Colonic mucosa (tissue), 4 donors: ENCODE measurements around the gene GSG1L. TPM values are rescaled to one million over a fixed set of nuclear protein-coding genes. Genes with fewer than 3 reads are reported as not detected.
A peak's percentile ranks its signal among the peaks of the same experiment; 100 is the strongest.

Source experiments
- DNase-seq: peaks from one replicate; pipeline ENCODE4 v3.0.0-alpha.2; 2020
- H3K27ac ChIP-seq: fragments of 200-600 bp; one replicate; pipeline ENCODE4 v1.8.0; 2021
- H3K27me3 ChIP-seq: fragments of 200-600 bp; one replicate; pipeline ENCODE4 v1.8.0; 2021
- H3K36me3 ChIP-seq: fragments of 200-600 bp; one replicate; pipeline ENCODE4 v1.8.0; 2021
- H3K4me1 ChIP-seq: fragments of 200-600 bp; one replicate; pipeline ENCODE4 v1.8.0; 2021; ENCODE audit warnings: mild to moderate bottlenecking
- H3K4me3 ChIP-seq: fragments of 200-600 bp; one replicate; pipeline ENCODE4 v1.8.0; 2021
- H3K9ac ChIP-seq, 2 donors: one replicate each; pipeline ENCODE4 v1.7.0; 2013; ENCODE audit warnings: control low read depth in 2 of 2, low read depth in 2 of 2, low read length in 2 of 2
- H3K9me3 ChIP-seq: fragments of 200-600 bp; one replicate; pipeline ENCODE4 v1.8.0; 2021
- CTCF ChIP-seq: fragments of 200-600 bp; IDR thresholded peaks from one replicate; pipeline ENCODE4 v1.8.0; 2022; ENCODE audit warnings: antibody characterized with exemption, mild to moderate bottlenecking
- intact Hi-C: fragments of 100-400 bp; cut with DNase I; formaldehyde crosslinking; loops from one replicate; pipeline ENCODE4 v1.14.1; 2022
- total RNA-seq, 2 donors: library from RNA; stranded (reverse); fragmentation: NEBNext Ultra II Directional in 1 of 2; extraction: Animal tissue kit (Norgen Biotek cat#: 25700) in 1 of 2; gene quantifications; one replicate each; pipeline ENCODE4 v1.2.1, GENCODE V29; 2021
- donor health status: healthy.
- donor health status: DM: no; HTN: no; CAD: no.
- donor health status: DM: no; HTN: no; CAD: no.

GSG1L gene
- total RNA-seq = under 1 TPM; 0.13 to 0.15 TPM

- peaks cover 26% of the 10 kb centered on the region for H3K27me3 ChIP-seq
- no peaks in the 10 kb centered on the region for H3K36me3 ChIP-seq
- no peaks in the 10 kb centered on the region for H3K9me3 ChIP-seq
- no peak within 1 kb of the TSS for H3K9ac ChIP-seq
- DNase-seq = no peak
- no peak for TF ChIP-seq CTCF
- no peak within 1 kb of the TSS for H3K27ac ChIP-seq
- intact Hi-C loops = no loop called here
- no peaks in the 10 kb centered on the region for H3K4me1 ChIP-seq
- peak within 1 kb of the TSS; percentile 7 for H3K4me3 ChIP-seq
Measured at GRCh38 chr16:28063591-28064061, at the start of gene GSG1L. Gene GSG1L (minus strand): TSS chr16:28063714. CDS start chr16:28063424, 290 bp downstream.

DNA sequence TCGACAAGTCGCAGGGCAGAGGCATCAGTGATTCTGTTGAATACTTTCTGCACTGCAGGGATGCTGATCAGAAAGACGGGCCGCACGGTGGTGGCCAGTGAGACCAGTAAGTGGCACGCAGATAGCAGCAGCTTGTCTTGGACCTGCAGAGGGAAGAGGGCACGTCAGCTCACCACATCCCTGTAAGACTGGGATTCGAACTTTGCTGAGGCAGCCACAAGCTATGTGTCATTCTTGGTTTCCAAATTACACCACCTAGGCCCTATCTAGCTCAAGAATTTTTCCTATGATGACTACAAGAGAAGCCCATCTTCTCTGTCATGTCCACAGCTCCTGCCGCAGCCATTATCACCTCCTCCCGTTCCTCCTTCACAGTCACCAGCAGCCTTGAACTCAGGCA is 49.4 kb upstream of the GSG1L start:
- TF ChIP-seq CTCF = no peak
- Histone ChIP-seq H3K27me3 (no peaks in the 10 kb centered on the region), H3K4me1 (no peaks in the 10 kb centered on the region), H3K4me3 (no peak overlapping the region), H3K9me3 (no peaks in the 10 kb centered on the region), H3K27ac (no peak overlapping the region), H3K9ac (no peak overlapping the region), H3K36me3 (no peaks in the 10 kb centered on the region)
- DNase-seq = no peak
- intact Hi-C loops = no loop called here

GRCh38 chr16:28110977-28111376 is 47.5 kb upstream of the GSG1L start:
- no peak overlapping the region for H3K4me3 ChIP-seq
- no peak overlapping the region for H3K9ac ChIP-seq
- TF ChIP-seq CTCF = no peak
- no peaks in the 10 kb centered on the region for H3K9me3 ChIP-seq
- no peak overlapping the region for H3K27ac ChIP-seq
- no peak for DNase-seq
- peaks cover 14% of the 10 kb centered on the region for H3K36me3 ChIP-seq
- no peaks in the 10 kb centered on the region for H3K4me1 ChIP-seq
- H3K27me3 ChIP-seq = no peaks in the 10 kb centered on the region
- intact Hi-C loops = no loop called here

GRCh38 chr16:28110479-28110878 is 47.0 kb upstream of the GSG1L start:
- H3K9me3 ChIP-seq = no peaks in the 10 kb centered on the region
- H3K4me1 ChIP-seq = no peaks in the 10 kb centered on the region
- intact Hi-C loops = no loop called here
- DNase-seq = no peak
- TF ChIP-seq CTCF = no peak
- peaks cover 14% of the 10 kb centered on the region for H3K36me3 ChIP-seq
- no peaks in the 10 kb centered on the region for H3K27me3 ChIP-seq
- H3K4me3 ChIP-seq = no peak overlapping the region
- H3K9ac ChIP-seq = no peak overlapping the region
- H3K27ac ChIP-seq = no peak overlapping the region

DNA sequence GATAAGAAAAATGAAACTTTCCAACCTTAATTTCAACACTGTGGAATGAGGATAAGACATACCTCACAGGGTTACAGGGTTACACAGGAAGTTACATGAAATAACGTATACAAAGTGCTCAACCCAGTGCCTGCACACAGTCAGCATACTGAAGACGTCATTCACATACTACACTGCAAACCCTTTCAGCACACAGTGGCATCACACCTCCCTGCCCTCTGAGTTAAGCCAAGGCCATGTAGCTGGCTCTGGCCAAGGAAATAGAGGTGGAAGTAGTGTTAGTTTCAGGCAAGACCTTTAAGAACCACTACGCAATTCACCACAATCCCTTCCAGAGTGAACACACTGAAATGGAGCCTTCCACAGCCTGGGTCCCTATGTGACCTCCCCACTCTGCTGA is 46.6 kb upstream of the GSG1L start:
- DNase-seq = no peak
- Histone ChIP-seq H3K4me1 (no peaks in the 10 kb centered on the region), H3K4me3 (no peak overlapping the region), H3K27me3 (no peaks in the 10 kb centered on the region), H3K36me3 (peaks cover 14% of the 10 kb centered on the region), H3K27ac (no peak overlapping the region), H3K9me3 (no peaks in the 10 kb centered on the region), H3K9ac (no peak overlapping the region)
- TF ChIP-seq CTCF = no peak
- intact Hi-C loops = no loop called here
